ENCODE results near the gene ZDHHC20.

DNA sequence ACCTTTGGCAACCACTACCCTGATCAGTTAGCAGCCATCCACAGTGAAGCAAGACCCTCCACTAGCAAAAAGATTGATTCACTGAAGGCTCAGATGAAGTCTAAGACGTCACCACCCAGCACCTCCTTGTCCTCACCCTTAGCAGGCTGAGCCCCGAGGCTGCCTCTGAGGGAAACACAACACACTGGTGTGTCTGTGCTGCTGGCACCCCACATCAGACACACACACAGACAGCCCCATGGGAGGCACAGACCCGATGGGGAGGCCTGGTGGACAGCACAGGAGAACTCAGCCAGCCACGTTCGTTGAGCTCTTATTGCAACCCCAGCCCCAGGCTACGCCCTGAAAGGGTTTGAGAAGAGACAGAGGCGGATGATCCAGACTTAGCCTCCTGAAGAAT is 94.7 kb downstream of the ZDHHC20 start:
- TF ChIP-seq CTCF (conservative IDR thresholded peaks at IDR 0.05; ENCODE audit: low read depth, low read length): no peak
- no peak for TF ChIP-seq MXI1 (IDR thresholded peaks at IDR 0.05; ENCODE audit: borderline replicate concordance, low read depth, low read length)
- TF ChIP-seq RAD21 (IDR thresholded peaks at IDR 0.05; ENCODE audit: low read length): no peak
- TF ChIP-seq RCOR1 (IDR thresholded peaks at IDR 0.05; ENCODE audit: insufficient replicate concordance, low read length): no peak
- no peak for TF ChIP-seq MAZ (IDR thresholded peaks at IDR 0.05; ENCODE audit: borderline replicate concordance, low read depth, low read length)
- no peak for TF ChIP-seq POLR2A (IDR thresholded peaks at IDR 0.05; ENCODE audit: low read depth, low read length)
